GM12872 (cell line): Measurements from ENCODE around the gene PECR.

Experiments
- TF ChIP-seq, protein P1 (sequence below): IDR thresholded peaks from 3 replicates; pipeline ENCODE4 v1.5.1; 2011; ENCODE audit warnings: low read depth, mild to moderate bottlenecking, low read length, moderate library complexity; ENCODE audit not compliant: insufficient read depth

PECR gene

DNA sequence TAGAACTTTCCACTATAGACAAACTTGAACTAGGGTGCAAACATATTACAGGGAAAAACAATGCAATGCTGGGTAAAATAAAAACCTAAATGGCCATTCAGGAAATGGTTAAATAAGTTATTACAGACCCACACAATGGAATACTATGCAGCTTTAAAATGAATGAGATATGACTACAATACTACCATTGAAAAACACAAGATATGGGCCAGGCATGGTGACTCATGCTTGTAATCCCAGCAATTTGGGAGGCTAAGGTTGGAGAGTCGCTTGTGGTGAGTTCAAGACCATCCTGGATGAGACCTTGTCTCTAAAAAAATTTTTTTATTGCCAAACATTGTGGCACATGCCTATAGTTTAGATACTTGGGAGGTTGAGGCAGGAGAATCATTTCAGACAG, 6.8 kb downstream of the PECR start:
- TF ChIP-seq, protein P1, sequence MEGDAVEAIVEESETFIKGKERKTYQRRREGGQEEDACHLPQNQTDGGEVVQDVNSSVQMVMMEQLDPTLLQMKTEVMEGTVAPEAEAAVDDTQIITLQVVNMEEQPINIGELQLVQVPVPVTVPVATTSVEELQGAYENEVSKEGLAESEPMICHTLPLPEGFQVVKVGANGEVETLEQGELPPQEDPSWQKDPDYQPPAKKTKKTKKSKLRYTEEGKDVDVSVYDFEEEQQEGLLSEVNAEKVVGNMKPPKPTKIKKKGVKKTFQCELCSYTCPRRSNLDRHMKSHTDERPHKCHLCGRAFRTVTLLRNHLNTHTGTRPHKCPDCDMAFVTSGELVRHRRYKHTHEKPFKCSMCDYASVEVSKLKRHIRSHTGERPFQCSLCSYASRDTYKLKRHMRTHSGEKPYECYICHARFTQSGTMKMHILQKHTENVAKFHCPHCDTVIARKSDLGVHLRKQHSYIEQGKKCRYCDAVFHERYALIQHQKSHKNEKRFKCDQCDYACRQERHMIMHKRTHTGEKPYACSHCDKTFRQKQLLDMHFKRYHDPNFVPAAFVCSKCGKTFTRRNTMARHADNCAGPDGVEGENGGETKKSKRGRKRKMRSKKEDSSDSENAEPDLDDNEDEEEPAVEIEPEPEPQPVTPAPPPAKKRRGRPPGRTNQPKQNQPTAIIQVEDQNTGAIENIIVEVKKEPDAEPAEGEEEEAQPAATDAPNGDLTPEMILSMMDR: no peak

- TF ChIP-seq, protein P1: no peak
Measured at GRCh38 chr2:216074380-216074779, 7.2 kb downstream of the PECR start.

GRCh38 chr2:216073773-216074172, 7.8 kb downstream of the PECR start:
- TF ChIP-seq, protein P1: no peak

DNA sequence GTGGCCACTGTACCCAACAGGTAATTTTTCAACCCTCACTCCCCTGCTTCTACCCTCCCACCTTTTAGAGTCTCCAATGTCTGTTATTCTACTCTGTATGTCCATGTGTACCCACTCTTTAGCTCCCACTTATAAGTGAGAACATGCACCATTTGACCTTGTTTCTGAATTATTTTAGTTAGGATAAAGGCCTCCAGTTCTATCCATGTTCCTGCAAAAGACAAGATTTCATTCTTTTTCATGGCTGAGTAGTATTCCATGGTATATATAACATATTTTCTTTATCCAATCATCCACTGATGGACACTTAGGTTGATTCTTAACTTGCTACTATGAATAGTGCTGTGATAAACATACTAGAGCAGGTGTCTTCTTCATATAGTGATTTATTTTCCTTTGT, 9.1 kb downstream of the PECR start:
- TF ChIP-seq, protein P1: no peak

DNA sequence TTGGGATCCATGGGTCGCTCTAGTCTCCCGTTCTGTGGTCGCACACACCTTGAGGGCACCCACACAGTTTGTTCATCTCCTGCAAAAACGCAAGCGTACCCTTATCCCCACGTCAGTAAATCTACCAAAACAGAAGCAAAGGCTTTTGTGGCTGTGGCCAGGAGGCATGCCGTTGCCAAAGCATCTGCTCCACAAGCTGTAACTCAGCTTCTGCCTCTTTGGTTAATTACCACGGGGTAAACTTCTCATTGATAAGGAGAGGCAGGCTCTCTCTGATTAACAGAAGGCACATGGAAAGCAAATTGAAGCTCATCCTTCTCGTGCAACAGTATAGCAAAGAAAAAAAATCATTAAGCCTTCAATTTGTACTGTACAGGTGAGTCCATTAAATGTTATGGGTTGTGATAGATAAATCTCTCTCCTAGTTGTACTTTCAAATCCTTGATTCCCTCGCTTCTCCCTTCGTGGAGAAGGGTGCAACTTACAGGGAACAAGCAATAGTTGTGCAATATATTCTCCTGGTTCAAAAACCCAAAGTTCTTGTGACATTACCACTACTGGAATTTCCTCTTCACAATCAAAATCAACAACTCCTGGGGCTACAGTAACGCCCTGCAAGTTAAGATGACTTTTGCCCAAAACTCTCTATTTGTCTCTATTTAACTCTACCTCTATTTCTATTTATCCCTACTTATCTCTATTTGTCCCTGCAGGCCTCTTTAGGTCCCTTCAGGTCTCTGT, 10.3 kb downstream of the PECR start:
- TF ChIP-seq, protein P1: no peak

DNA sequence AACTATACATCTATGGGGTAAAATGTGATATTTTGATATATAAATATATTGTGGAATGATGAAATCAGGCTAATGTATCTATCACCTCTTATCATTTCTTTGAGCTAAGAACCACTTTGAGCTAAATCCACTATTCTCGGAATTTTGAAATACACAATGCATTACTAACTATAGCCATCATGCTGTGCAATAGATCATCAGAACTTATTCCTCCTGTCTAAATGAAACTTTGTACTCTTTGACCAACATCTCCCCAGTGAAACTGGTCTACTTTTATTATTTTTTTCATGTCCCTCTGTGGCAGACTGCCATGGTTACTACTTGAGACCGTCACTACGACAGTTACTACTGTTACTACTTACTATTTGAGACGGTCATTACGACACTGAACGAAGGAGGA, 11.4 kb downstream of the PECR start:
- TF ChIP-seq, protein P1: no peak

- TF ChIP-seq, protein P1: no peak
Measured at GRCh38 chr2:216069028-216069427, 12.6 kb downstream of the PECR start.

DNA sequence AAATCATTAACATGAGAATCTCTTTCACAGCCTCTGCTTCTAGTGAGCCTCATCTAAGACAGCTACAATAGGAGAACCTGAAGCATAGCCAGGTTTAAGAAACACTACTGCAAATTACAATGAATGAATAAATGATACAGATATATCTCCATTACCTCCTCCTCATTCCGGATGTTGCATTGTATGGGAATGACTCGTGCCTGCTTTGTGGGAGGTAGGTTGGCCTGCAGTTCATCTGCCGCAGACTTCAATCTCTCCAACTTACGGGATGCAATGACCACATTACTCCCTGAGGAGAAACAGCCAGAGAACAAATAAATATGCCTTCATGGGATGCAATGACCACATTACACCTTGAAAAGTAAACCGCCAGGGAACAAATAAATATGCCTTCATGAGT, 15.4 kb downstream of the PECR start:
- TF ChIP-seq, protein P1: no peak
